NB4 (cell line): Measurements from ENCODE around the gene TRIO.

ENCODE experiments used
- DNase-seq: peaks from one replicate; pipeline ENCODE4 v3.0.0; 2010; ENCODE audit warnings: low read depth
- H3K4me3 ChIP-seq: one replicate; pipeline ENCODE4 v1.5.1; 2011; ENCODE audit warnings: mild to moderate bottlenecking, low read depth, low read length, moderate library complexity
- CTCF ChIP-seq: IDR thresholded peaks from one replicate; pipeline ENCODE4 v1.5.1; 2012; ENCODE audit warnings: low read depth, low read length
- MAX ChIP-seq: IDR thresholded peaks from 2 replicates; pipeline ENCODE4 v1.6.1; 2011; ENCODE audit warnings: low read depth, low read length
- MYC ChIP-seq: IDR thresholded peaks from 2 replicates; pipeline ENCODE4 v1.6.1; 2011; ENCODE audit warnings: low read depth, low read length
- POLR2A ChIP-seq: IDR thresholded peaks from 2 replicates; pipeline ENCODE4 v1.6.1; 2011; ENCODE audit warnings: mild to moderate bottlenecking; ENCODE audit not compliant: insufficient read length; ENCODE audit errors: extremely low read depth

The TRIO gene

GRCh38 chr5:14260637-14261036 lies 117.5 kb downstream of the TRIO start:
- H3K4me3 ChIP-seq: no peak overlapping the region
- TF ChIP-seq MAX (no peak), POLR2A (no peak), MYC (no peak), CTCF (no peak)
- no peak for DNase-seq

GRCh38 chr5:14261235-14261634 lies 118.1 kb downstream of the TRIO start:
- no peak for DNase-seq
- TF ChIP-seq POLR2A: no peak
- no peak for TF ChIP-seq MYC
- TF ChIP-seq CTCF: no peak
- no peak overlapping the region for H3K4me3 ChIP-seq

GRCh38 chr5:14261856-14262611 lies 118.9 kb downstream of the TRIO start:
- no peak overlapping the region for H3K4me3 ChIP-seq
- DNase-seq: no peak
- TF ChIP-seq POLR2A (no peak), MYC (no peak), MAX (0 out of 2 replicates have a peak, but pooled peaks have one; percentile 3), CTCF (no peak)

GRCh38 chr5:14263113-14263512 lies 120.0 kb downstream of the TRIO start:
- DNase-seq: no peak
- TF ChIP-seq CTCF (no peak), MYC (no peak), POLR2A (no peak), MAX (no peak)
- H3K4me3 ChIP-seq: no peak overlapping the region

- no peak overlapping the region for H3K4me3 ChIP-seq
- TF ChIP-seq POLR2A: no peak
- TF ChIP-seq MYC: no peak
- no peak for TF ChIP-seq MAX
- TF ChIP-seq CTCF: no peak
- no peak for DNase-seq
These were observed 120.6 kb downstream of the TRIO start for GRCh38 chr5:14263699-14264098.

GRCh38 chr5:14264605-14265316 lies 121.6 kb downstream of the TRIO start:
- peak; percentile 86 for DNase-seq
- TF ChIP-seq MYC (no peak), CTCF (no peak), MAX (peak; percentile 84), POLR2A (no peak)
- H3K4me3 ChIP-seq: peak overlapping the region; percentile 16
